H9 (cell line): Measurements from ENCODE around the gene PRR23C. TPM values are rescaled to one million over a fixed set of nuclear protein-coding genes. Genes with fewer than 3 reads are reported as not detected.

Experiments
- DNase-seq: peaks from one replicate; pipeline ENCODE4 v3.0.0-alpha.2; 2017
- H2AFZ ChIP-seq: one replicate; pipeline ENCODE4 v1.6.1; 2013; ENCODE audit warnings: mild to moderate bottlenecking, low read length, control low read depth, moderate library complexity
- H2AK5ac ChIP-seq: 2 replicates; pipeline ENCODE4 v1.6.1; 2013; ENCODE audit warnings: low read length, control low read depth, mixed read lengths; ENCODE audit not compliant: insufficient read length
- H2BK120ac ChIP-seq: one replicate; pipeline ENCODE4 v1.6.1; 2013; ENCODE audit warnings: low read depth, mild to moderate bottlenecking, low read length, control low read depth, inconsistent platforms; ENCODE audit not compliant: poor library complexity, severe bottlenecking
- H2BK12ac ChIP-seq: 2 replicates; pipeline ENCODE4 v1.6.1; 2013; ENCODE audit warnings: low read length, control low read depth, mixed read lengths, low read depth; ENCODE audit not compliant: insufficient read length
- H2BK15ac ChIP-seq: 2 replicates; pipeline ENCODE4 v1.6.1; 2013; ENCODE audit warnings: low read depth, low read length, control low read depth
- H2BK20ac ChIP-seq: one replicate; pipeline ENCODE4 v1.6.1; 2013; ENCODE audit warnings: low read depth, mild to moderate bottlenecking, low read length, control low read depth, inconsistent platforms; ENCODE audit not compliant: poor library complexity, severe bottlenecking
- H2BK5ac ChIP-seq: 2 replicates; pipeline ENCODE4 v1.6.1; 2013; ENCODE audit warnings: low read length, control low read depth, mixed read lengths; ENCODE audit not compliant: insufficient read length
- H3K14ac ChIP-seq: 2 replicates; pipeline ENCODE4 v1.6.1; 2013; ENCODE audit warnings: low read length, control low read depth; ENCODE audit not compliant: insufficient read depth
- H3K18ac ChIP-seq: 2 replicates; pipeline ENCODE4 v1.6.1; 2013; ENCODE audit warnings: low read depth, mild to moderate bottlenecking, mixed read lengths, low read length, control low read depth; ENCODE audit not compliant: insufficient read length
- H3K23ac ChIP-seq: 2 replicates; pipeline ENCODE4 v1.6.1; 2013; ENCODE audit warnings: low read length, control low read depth, mixed read lengths, low read depth; ENCODE audit not compliant: insufficient read length
- H3K23me2 ChIP-seq: 2 replicates; pipeline ENCODE4 v1.6.1; 2013; ENCODE audit warnings: low read depth, mild to moderate bottlenecking, mixed read lengths, low read length, control low read depth; ENCODE audit not compliant: insufficient read length, poor library complexity, severe bottlenecking
- H3K27ac ChIP-seq: 2 replicates; pipeline ENCODE4 v1.5.1; 2013; ENCODE audit warnings: low read length, control low read depth, mixed read lengths, low read depth; ENCODE audit not compliant: insufficient read length
- H3K27me3 ChIP-seq: 2 replicates; pipeline ENCODE4 v1.6.1; 2013; ENCODE audit warnings: low read length, control low read depth, inconsistent platforms; ENCODE audit not compliant: insufficient read depth
- H3K4ac ChIP-seq: 2 replicates; pipeline ENCODE4 v1.6.1; 2013; ENCODE audit warnings: low read depth, mild to moderate bottlenecking, control low read depth, inconsistent platforms, low read length, moderate library complexity
- H3K4me1 ChIP-seq: 2 replicates; pipeline ENCODE4 v1.6.1; 2013; ENCODE audit warnings: low read length, control low read depth, inconsistent platforms; ENCODE audit not compliant: insufficient read depth
- H3K4me2 ChIP-seq: 2 replicates; pipeline ENCODE4 v1.6.1; 2013; ENCODE audit warnings: low read length, control low read depth, mixed read lengths; ENCODE audit not compliant: insufficient read length, insufficient read depth
- H3K56ac ChIP-seq: 2 replicates; pipeline ENCODE4 v1.6.1; 2013; ENCODE audit warnings: low read depth, mild to moderate bottlenecking, mixed read lengths, low read length, control low read depth; ENCODE audit not compliant: insufficient read length
- H3K79me1 ChIP-seq: 2 replicates; pipeline ENCODE4 v1.6.1; 2013; ENCODE audit warnings: low read depth, mild to moderate bottlenecking, moderate library complexity, low read length, control low read depth, inconsistent platforms; ENCODE audit not compliant: insufficient read depth, poor library complexity, severe bottlenecking
- H3K79me2 ChIP-seq: 2 replicates; pipeline ENCODE4 v1.6.1; 2013; ENCODE audit warnings: low read length, control low read depth, inconsistent platforms; ENCODE audit not compliant: insufficient read depth
- H3K9ac ChIP-seq: 2 replicates; pipeline ENCODE4 v1.6.1; 2013; ENCODE audit warnings: low read length, control low read depth, mixed read lengths; ENCODE audit not compliant: insufficient read length; ENCODE audit errors: extremely low read depth
- H3K9me3 ChIP-seq: one replicate; pipeline ENCODE4 v1.6.1; 2013; ENCODE audit warnings: low read depth, low read length, inconsistent platforms; ENCODE audit not compliant: control insufficient read depth
- H3T11ph ChIP-seq: one replicate; pipeline ENCODE4 v1.6.1; 2013; ENCODE audit warnings: mild to moderate bottlenecking, low read length, control low read depth, inconsistent platforms
- H4K20me1 ChIP-seq: one replicate; pipeline ENCODE4 v1.6.1; 2013; ENCODE audit not compliant: control insufficient read depth, insufficient read length, insufficient read depth
- H4K5ac ChIP-seq: 2 replicates; pipeline ENCODE4 v1.6.1; 2013; ENCODE audit warnings: low read depth, mild to moderate bottlenecking, mixed read lengths, low read length, control low read depth; ENCODE audit not compliant: insufficient read length
- H4K8ac ChIP-seq: replicated peaks from 2 replicates; pipeline ENCODE4 v1.6.1; 2013; ENCODE audit warnings: low read length, control low read depth, mixed read lengths, low read depth; ENCODE audit not compliant: insufficient read length
- H4K91ac ChIP-seq: 2 replicates; pipeline ENCODE4 v1.6.1; 2013; ENCODE audit warnings: low read depth, mild to moderate bottlenecking, moderate library complexity, mixed read lengths, low read length, control low read depth; ENCODE audit not compliant: insufficient read length
- H3K27ac Mint-ChIP-seq, 3 experiments: 2 replicates in 2 of 3; 3 replicates in 1 of 3; pipeline ENCODE4 v1.8.0; 2020 to 2021; ENCODE audit warnings: mixed read lengths in 3 of 3, mild to moderate bottlenecking in 1 of 3, moderate library complexity in 1 of 3
- H3K27me3 Mint-ChIP-seq: 2 replicates; pipeline ENCODE4 v1.8.0; 2021; ENCODE audit warnings: low read depth, mild to moderate bottlenecking, moderate library complexity, mixed read lengths
- H3K36me3 Mint-ChIP-seq, 3 experiments: 2 replicates in 2 of 3; 3 replicates in 1 of 3; pipeline ENCODE4 v1.8.0; 2020 to 2021; ENCODE audit warnings: low read depth in 3 of 3, mixed read lengths in 3 of 3; ENCODE audit not compliant: insufficient read depth in 1 of 3
- H3K4me1 Mint-ChIP-seq, 2 experiments: 2 replicates each; pipeline ENCODE4 v1.8.0; 2020; ENCODE audit warnings: mixed read lengths in 2 of 2
- H3K4me3 Mint-ChIP-seq, 2 experiments: 2 replicates in 1 of 2; 3 replicates in 1 of 2; pipeline ENCODE4 v1.8.0; 2020 to 2021; ENCODE audit warnings: mild to moderate bottlenecking in 2 of 2, mixed read lengths in 2 of 2, moderate library complexity in 1 of 2
- H3K9me3 Mint-ChIP-seq, 2 experiments: 2 replicates in 1 of 2; 3 replicates in 1 of 2; pipeline ENCODE4 v1.8.0; 2020; ENCODE audit warnings: mild to moderate bottlenecking in 2 of 2, mixed read lengths in 2 of 2, moderate library complexity in 1 of 2
- CTCF ChIP-seq: fragments of 200-600 bp; sonication (generic); conservative IDR thresholded peaks from 3 replicates; pipeline ENCODE4 v1.8.0; 2021; ENCODE audit warnings: antibody characterized with exemption, mild to moderate bottlenecking
- total RNA-seq: library from RNA; stranded (reverse); gene quantifications from 2 replicates; pipeline ENCODE4 v1.2.1, GENCODE V29; 2021

PRR23C gene
- total RNA-seq, 1 experiment from 2014 or later = not detected

- no peak overlapping the region for H4K91ac ChIP-seq
- no peak overlapping the region for H4K8ac ChIP-seq
- H2BK5ac ChIP-seq = no peak overlapping the region
- H3K4me2 ChIP-seq = no peak overlapping the region
- H2BK15ac ChIP-seq = no peak overlapping the region
- no peaks in the 10 kb centered on the region for H3K79me1 ChIP-seq
- no peak overlapping the region for H3K27ac ChIP-seq
- DNase-seq = no peak
- H4K5ac ChIP-seq = no peak overlapping the region
- no peaks in the 10 kb centered on the region for H3K4me1 ChIP-seq
- H3K27me3 ChIP-seq = no peaks in the 10 kb centered on the region
- no peak overlapping the region for H3K23ac ChIP-seq
- no peak overlapping the region for H3T11ph ChIP-seq
- no peaks in the 10 kb centered on the region for H3K23me2 ChIP-seq
- TF ChIP-seq CTCF = no peak
- H3K9me3 Mint-ChIP-seq = peaks cover 4% of the 10 kb centered on the region in 2 experiments; a peak in 2 of 5 replicates
- H2AK5ac ChIP-seq = no peak overlapping the region
- H3K18ac ChIP-seq = no peak overlapping the region
- no peak overlapping the region for H2AFZ ChIP-seq
- H3K36me3 Mint-ChIP-seq = no peaks in the 10 kb centered on the region
- H3K79me2 ChIP-seq = no peaks in the 10 kb centered on the region
- H3K56ac ChIP-seq = no peak overlapping the region
- H2BK20ac ChIP-seq = no peak overlapping the region
- H3K9me3 ChIP-seq = no peaks in the 10 kb centered on the region
- no peaks in the 10 kb centered on the region for H4K20me1 ChIP-seq
- no peaks in the 10 kb centered on the region for H3K4me1 Mint-ChIP-seq
- H3K27me3 Mint-ChIP-seq = peaks cover 14% of the 10 kb centered on the region
- no peak overlapping the region for H3K4me3 Mint-ChIP-seq
- H3K14ac ChIP-seq = no peak overlapping the region
- no peak overlapping the region for H2BK12ac ChIP-seq
- no peak overlapping the region for H2BK120ac ChIP-seq
- no peak overlapping the region for H3K27ac Mint-ChIP-seq
- no peak overlapping the region for H3K9ac ChIP-seq
- H3K4ac ChIP-seq = no peak overlapping the region
These were observed 39.5 kb upstream of the PRR23C start for GRCh38 chr3:139084176-139084575.
